ENCODE measurements around the gene DOHH.

DNA sequence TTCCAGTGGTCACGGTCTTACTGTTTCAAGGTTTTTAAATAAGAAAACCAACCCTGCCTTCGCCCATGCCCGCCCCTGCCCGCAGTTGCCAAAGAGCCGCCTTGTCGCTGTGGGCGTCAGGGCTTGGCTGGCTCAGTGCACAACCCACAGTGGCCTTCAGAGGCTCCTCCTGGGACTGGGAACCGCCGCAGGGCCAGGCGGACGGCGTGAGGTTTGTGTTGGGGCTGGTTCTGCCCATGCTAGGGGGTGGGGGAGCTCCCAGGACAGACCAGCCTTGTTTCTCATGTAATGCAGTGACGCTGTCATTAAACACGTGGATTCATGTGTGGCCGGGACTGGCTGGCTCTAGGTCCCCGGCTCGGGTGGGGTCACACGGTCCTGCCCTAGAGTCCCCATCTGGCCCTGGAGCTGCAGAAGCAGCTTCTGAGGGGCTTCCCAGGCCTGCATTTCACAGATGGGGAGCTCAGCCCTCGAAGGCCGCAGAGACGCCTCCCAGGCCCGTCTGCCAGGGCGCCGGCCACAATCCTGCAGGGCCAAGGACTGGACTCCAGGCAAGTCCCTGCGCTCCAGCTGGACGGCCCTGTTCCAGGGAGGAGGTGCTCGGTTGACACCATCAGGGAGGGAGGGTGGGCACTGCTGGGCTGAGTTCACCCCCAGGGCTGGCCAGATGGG, 36.1 kb upstream of the DOHH start:
- TF ChIP-seq, protein P1, sequence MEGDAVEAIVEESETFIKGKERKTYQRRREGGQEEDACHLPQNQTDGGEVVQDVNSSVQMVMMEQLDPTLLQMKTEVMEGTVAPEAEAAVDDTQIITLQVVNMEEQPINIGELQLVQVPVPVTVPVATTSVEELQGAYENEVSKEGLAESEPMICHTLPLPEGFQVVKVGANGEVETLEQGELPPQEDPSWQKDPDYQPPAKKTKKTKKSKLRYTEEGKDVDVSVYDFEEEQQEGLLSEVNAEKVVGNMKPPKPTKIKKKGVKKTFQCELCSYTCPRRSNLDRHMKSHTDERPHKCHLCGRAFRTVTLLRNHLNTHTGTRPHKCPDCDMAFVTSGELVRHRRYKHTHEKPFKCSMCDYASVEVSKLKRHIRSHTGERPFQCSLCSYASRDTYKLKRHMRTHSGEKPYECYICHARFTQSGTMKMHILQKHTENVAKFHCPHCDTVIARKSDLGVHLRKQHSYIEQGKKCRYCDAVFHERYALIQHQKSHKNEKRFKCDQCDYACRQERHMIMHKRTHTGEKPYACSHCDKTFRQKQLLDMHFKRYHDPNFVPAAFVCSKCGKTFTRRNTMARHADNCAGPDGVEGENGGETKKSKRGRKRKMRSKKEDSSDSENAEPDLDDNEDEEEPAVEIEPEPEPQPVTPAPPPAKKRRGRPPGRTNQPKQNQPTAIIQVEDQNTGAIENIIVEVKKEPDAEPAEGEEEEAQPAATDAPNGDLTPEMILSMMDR (IDR thresholded peaks at IDR 0.05 in 4 of 5, conservative IDR thresholded peaks at IDR 0.05 in 1 of 5) = no peak
- no peak for TF ChIP-seq POLR2A (IDR thresholded peaks at IDR 0.05)

Measured in gastrocnemius medialis (tissue), 4 donors.